ENCODE measurements around the gene NDUFV1.

NDUFV1 gene

DNA sequence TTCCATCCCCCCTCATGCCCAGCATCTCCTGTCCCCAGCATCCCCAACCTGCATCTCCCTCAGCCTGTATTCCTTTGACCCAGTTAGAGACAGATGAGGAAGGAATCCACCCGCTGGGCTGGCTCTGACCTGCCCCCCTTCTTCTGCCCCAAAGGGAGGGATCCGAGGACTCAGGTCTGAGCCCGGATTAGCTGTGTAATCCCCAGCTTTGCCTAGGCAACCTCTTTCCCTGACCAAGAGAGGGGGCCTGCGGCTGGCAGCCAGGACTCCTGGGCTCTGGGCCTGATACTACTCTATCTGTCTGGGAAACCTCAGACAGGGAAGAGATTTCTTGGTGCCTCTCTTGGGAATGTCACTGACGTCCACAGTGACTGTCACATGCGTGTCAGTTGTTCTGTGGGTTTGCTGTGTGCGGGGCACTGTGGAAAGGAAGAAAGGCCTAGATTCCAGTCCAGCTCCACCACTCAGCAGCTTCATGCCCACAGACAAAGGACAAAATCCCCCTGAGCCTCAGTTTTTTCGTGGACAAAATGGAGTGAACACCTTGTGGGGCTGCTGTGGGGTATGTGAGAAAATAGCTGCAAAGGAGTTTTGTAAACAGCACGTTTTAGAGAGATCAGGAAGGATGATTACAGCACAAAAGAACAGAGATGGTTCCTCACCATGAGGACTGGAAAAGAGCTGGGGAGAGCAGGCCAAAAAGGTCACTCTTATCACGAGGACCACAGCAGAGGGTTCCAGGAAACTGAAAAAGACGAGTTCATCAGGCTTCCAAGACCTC, 1.3 kb upstream of the NDUFV1 start:
- Histone ChIP-seq H3K27ac (ENCODE audit: low read depth, low read length) (no peak overlapping the region), H3K36me3 (ENCODE audit: insufficient read depth, low read length) (peaks cover 18% of the 10 kb centered on the region), H3K27me3 (ENCODE audit: control insufficient read depth in 1 of 2, insufficient read depth in 2 of 2, low read length in 2 of 2) (no peaks in the 10 kb centered on the region), H3K9ac (ENCODE audit: low read length) (no peak overlapping the region), H3K4me1 (ENCODE audit: insufficient read depth, low read length) (peaks cover 11% of the 10 kb centered on the region), H3K9me3 (ENCODE audit: low read length) (no peaks in the 10 kb centered on the region), H3K4me3 (ENCODE audit: low read depth in 1 of 2, low read length in 2 of 2) (no peak overlapping the region)

DNA sequence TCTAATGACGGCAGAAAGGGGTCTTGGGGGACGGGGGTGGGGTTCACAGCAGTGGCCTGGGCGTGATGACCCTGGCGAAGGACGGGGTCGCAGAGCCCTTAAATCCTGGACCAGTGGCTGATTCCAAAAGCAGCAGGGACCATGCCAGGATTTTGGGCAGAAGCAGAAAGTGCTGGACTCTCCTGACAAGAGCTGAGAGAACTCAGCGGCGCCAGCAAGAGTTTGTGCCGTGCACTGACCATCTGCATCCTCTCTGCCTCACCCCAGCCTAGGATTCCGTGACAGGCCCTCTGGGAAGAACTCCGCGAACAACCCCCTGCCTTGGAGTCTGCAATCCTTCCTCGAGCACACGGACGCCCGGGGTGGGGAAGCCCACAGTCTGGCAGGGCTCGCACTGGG, 644 bp upstream of the NDUFV1 start:
- Histone ChIP-seq H3K36me3 (ENCODE audit: insufficient read depth, low read length) (peaks cover 25% of the 10 kb centered on the region), H3K4me1 (ENCODE audit: insufficient read depth, low read length) (peaks cover 11% of the 10 kb centered on the region), H3K27me3 (ENCODE audit: control insufficient read depth in 1 of 2, insufficient read depth in 2 of 2, low read length in 2 of 2) (no peaks in the 10 kb centered on the region), H3K9me3 (ENCODE audit: low read length) (no peaks in the 10 kb centered on the region), H3K9ac (ENCODE audit: low read length) (no peak overlapping the region), H3K27ac (ENCODE audit: low read depth, low read length) (peak overlapping the region; percentile 83), H3K4me3 (ENCODE audit: low read depth in 1 of 2, low read length in 2 of 2) (peak overlapping the region; percentile 88 to 95)

DNA sequence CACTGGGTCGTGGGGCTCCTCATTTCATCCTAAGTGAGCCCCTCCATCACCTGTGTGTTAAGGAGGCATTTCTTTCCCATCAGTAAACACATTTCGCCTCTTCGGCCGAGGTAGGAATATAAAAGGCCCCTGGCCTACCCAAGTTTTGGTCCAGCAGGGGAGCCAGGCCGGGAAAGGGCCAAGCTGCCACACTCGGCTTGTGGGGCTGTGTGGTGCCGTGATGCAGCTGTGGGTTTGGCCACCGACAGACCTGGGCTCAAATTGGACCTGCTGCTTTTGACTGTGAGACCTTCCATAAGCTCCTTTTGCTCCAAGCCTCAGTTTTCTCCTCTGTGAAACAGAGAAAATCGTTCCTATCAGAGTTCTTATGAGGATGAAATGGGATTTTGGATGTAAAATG, 771 bp downstream of the NDUFV1 start:
- Histone ChIP-seq H3K9ac (ENCODE audit: low read length) (peak overlapping the region; percentile 73), H3K36me3 (ENCODE audit: insufficient read depth, low read length) (peaks cover 34% of the 10 kb centered on the region), H3K9me3 (ENCODE audit: low read length) (no peaks in the 10 kb centered on the region), H3K4me1 (ENCODE audit: insufficient read depth, low read length) (peaks cover 11% of the 10 kb centered on the region), H3K27ac (ENCODE audit: low read depth, low read length) (peak overlapping the region; percentile 83), H3K27me3 (ENCODE audit: control insufficient read depth in 1 of 2, insufficient read depth in 2 of 2, low read length in 2 of 2) (no peaks in the 10 kb centered on the region), H3K4me3 (ENCODE audit: low read depth in 1 of 2, low read length in 2 of 2) (peak overlapping the region; percentile 88 to 95)

DNA sequence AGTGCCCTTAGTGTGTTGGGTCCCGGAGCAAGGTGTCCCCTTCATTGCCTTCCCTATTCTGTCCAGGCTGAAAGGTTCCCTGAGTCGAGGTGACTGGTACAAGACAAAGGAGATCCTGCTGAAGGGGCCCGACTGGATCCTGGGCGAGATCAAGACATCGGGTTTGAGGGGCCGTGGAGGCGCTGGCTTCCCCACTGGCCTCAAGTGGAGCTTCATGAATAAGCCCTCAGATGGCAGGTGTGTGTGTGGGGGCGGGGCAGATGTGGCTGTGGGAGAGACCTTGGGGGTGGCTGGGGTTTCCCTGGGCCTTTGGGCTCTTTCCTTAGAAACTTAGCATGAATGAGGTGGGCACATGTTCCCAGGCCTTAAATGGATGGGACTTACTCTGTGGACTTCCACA, 1.8 kb downstream of the NDUFV1 start:
- Histone ChIP-seq H3K27me3 (ENCODE audit: control insufficient read depth in 1 of 2, insufficient read depth in 2 of 2, low read length in 2 of 2) (no peaks in the 10 kb centered on the region), H3K4me3 (ENCODE audit: low read depth in 1 of 2, low read length in 2 of 2) (no peak overlapping the region), H3K4me1 (ENCODE audit: insufficient read depth, low read length) (peaks cover 12% of the 10 kb centered on the region), H3K27ac (ENCODE audit: low read depth, low read length) (no peak overlapping the region), H3K9me3 (ENCODE audit: low read length) (no peaks in the 10 kb centered on the region), H3K9ac (ENCODE audit: low read length) (no peak overlapping the region), H3K36me3 (ENCODE audit: insufficient read depth, low read length) (peaks cover 35% of the 10 kb centered on the region)

DNA sequence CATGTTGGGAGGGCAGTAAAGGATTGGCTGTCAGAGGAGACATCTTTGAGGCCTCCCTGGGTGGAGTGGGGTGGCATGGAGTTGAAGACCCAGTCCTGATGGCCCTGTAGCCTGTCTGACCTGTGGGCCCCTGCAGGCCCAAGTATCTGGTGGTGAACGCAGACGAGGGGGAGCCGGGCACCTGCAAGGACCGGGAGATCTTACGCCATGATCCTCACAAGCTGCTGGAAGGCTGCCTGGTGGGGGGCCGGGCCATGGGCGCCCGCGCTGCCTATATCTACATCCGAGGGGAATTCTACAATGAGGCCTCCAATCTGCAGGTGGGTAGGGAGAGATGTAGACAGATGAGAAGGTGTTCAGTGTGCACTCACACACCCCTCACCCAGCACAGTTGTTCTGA, 2.6 kb downstream of the NDUFV1 start:
- Histone ChIP-seq H3K27ac (ENCODE audit: low read depth, low read length) (no peak overlapping the region), H3K4me3 (ENCODE audit: low read depth in 1 of 2, low read length in 2 of 2) (no peak overlapping the region), H3K4me1 (ENCODE audit: insufficient read depth, low read length) (peaks cover 20% of the 10 kb centered on the region), H3K9ac (ENCODE audit: low read length) (no peak overlapping the region), H3K9me3 (ENCODE audit: low read length) (no peaks in the 10 kb centered on the region), H3K27me3 (ENCODE audit: control insufficient read depth in 1 of 2, insufficient read depth in 2 of 2, low read length in 2 of 2) (no peaks in the 10 kb centered on the region), H3K36me3 (ENCODE audit: insufficient read depth, low read length) (peaks cover 35% of the 10 kb centered on the region)

DNA sequence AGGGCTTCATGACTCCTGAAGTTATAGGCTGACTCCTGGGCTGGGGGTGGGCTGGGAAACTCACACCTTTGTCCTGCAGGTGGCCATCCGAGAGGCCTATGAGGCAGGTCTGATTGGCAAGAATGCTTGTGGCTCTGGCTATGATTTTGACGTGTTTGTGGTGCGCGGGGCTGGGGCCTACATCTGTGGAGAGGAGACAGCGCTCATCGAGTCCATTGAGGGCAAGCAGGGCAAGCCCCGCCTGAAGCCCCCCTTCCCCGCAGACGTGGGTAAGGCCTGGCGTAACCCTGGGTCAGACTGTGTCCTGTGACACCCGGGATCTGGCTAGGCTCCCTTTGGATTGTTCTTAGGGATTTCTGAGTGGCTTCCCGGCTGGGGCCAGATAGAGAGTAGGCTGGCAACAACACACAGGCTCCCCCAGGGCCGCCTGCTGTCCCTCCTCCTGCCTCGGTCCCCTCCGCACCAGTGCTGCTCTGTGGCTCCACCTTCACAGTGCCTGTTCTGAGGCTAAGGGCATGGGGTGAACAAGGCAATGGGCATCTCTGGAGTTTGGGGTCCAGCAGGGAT, 3.6 kb downstream of the NDUFV1 start:
- peaks cover 0 to 10% of the 10 kb centered on the region in 2 donors for H3K27me3 ChIP-seq (ENCODE audit: control insufficient read depth in 1 of 2, insufficient read depth in 2 of 2, low read length in 2 of 2)
- no peak overlapping the region for H3K4me3 ChIP-seq (ENCODE audit: low read depth in 1 of 2, low read length in 2 of 2)
- H3K36me3 ChIP-seq (ENCODE audit: insufficient read depth, low read length) = peaks cover 35% of the 10 kb centered on the region
- no peak overlapping the region for H3K9ac ChIP-seq (ENCODE audit: low read length)
- H3K27ac ChIP-seq (ENCODE audit: low read depth, low read length) = no peak overlapping the region
- H3K4me1 ChIP-seq (ENCODE audit: insufficient read depth, low read length) = peaks cover 24% of the 10 kb centered on the region
- no peaks in the 10 kb centered on the region for H3K9me3 ChIP-seq (ENCODE audit: low read length)

DNA sequence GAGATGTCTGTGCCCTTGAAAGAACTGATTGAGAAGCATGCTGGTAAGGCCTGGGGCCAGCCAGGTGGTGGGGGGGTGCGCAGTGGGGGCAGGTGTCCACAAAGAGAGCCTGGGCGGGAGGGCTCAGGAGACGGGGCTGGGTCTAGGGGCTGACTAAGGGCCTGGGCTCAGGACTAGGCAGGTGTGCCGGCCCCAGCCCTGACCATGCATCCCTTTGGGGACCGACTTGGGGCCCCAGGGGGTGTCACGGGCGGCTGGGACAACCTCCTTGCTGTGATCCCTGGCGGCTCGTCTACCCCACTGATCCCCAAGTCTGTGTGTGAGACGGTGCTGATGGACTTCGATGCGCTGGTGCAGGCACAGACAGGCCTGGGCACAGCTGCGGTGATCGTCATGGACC, 4.4 kb downstream of the NDUFV1 start:
- peaks cover 0 to 16% of the 10 kb centered on the region in 2 donors for H3K27me3 ChIP-seq (ENCODE audit: control insufficient read depth in 1 of 2, insufficient read depth in 2 of 2, low read length in 2 of 2)
- H3K27ac ChIP-seq (ENCODE audit: low read depth, low read length) = no peak overlapping the region
- no peaks in the 10 kb centered on the region for H3K9me3 ChIP-seq (ENCODE audit: low read length)
- H3K4me3 ChIP-seq (ENCODE audit: low read depth in 1 of 2, low read length in 2 of 2) = no peak overlapping the region
- peaks cover 35% of the 10 kb centered on the region for H3K36me3 ChIP-seq (ENCODE audit: insufficient read depth, low read length)
- H3K9ac ChIP-seq (ENCODE audit: low read length) = no peak overlapping the region
- H3K4me1 ChIP-seq (ENCODE audit: insufficient read depth, low read length) = peaks cover 24% of the 10 kb centered on the region

DNA sequence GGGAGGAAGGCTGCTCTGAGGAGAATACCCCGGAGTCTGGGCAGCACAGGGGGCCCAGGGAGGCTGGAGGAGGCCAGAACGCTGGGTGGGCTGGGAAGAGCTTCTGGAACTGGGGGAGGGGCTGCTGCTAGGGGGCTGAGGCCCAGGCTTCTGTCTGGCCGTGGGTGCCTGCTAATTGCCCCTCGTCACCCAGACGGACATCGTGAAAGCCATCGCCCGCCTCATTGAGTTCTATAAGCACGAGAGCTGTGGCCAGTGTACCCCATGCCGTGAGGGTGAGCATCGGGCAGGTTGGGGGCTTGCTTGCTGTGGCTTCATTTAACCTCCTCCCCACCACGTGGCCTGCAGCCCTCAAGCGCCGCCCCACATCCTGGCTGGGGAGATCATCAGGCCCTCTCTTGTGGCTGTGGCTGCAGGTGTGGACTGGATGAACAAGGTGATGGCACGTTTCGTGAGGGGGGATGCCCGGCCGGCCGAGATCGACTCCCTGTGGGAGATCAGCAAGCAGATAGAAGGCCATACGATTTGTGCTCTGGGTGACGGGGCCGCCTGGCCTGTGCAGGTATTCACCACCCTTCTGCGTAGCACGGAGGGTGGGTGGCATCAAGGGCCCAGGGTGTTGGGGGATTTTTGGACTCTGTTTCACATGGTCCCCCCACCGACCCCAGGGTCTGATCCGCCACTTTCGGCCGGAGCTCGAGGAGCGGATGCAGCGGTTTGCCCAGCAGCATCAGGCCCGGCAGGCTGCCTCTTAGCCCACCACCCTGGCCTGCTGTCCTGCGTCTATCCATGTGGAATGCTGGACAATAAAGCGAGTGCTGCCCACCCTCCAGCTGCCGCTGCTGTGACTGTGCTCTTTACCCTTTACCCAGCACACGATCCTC, 5.2 kb downstream of the NDUFV1 start:
- Histone ChIP-seq H3K36me3 (ENCODE audit: insufficient read depth, low read length) (peaks cover 35% of the 10 kb centered on the region), H3K9me3 (ENCODE audit: low read length) (no peaks in the 10 kb centered on the region), H3K4me1 (ENCODE audit: insufficient read depth, low read length) (peaks cover 24% of the 10 kb centered on the region), H3K27ac (ENCODE audit: low read depth, low read length) (no peak overlapping the region), H3K4me3 (ENCODE audit: low read depth in 1 of 2, low read length in 2 of 2) (no peak overlapping the region), H3K9ac (ENCODE audit: low read length) (no peak overlapping the region), H3K27me3 (ENCODE audit: control insufficient read depth in 1 of 2, insufficient read depth in 2 of 2, low read length in 2 of 2) (peaks cover 0 to 16% of the 10 kb centered on the region in 2 donors)

DNA sequence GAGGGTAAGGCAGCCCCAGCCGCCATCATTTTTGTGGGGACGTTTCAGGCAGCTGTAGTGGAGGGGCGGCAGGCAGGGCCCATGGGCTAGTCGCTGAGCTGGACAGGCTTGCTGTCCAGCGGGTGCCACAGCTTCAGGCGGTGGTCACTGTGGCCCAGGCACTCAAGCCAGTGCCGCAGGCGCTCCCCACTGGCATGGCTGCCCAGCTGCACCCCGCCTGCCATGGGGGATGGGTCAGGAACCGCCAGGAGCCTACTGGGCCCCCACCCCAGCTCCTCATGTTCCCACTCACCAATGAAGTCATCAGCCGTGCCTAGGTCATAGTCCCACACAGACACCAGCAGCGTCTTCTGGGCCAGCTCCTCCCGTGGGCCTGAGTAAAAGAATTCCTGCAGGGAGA, 6.0 kb downstream of the NDUFV1 start:
- peaks cover 0 to 16% of the 10 kb centered on the region in 2 donors for H3K27me3 ChIP-seq (ENCODE audit: control insufficient read depth in 1 of 2, insufficient read depth in 2 of 2, low read length in 2 of 2)
- H3K4me3 ChIP-seq (ENCODE audit: low read depth in 1 of 2, low read length in 2 of 2) = no peak overlapping the region
- no peak overlapping the region for H3K9ac ChIP-seq (ENCODE audit: low read length)
- H3K27ac ChIP-seq (ENCODE audit: low read depth, low read length) = no peak overlapping the region
- H3K36me3 ChIP-seq (ENCODE audit: insufficient read depth, low read length) = peaks cover 35% of the 10 kb centered on the region
- no peaks in the 10 kb centered on the region for H3K9me3 ChIP-seq (ENCODE audit: low read length)
- peaks cover 19% of the 10 kb centered on the region for H3K4me1 ChIP-seq (ENCODE audit: insufficient read depth, low read length)

DNA sequence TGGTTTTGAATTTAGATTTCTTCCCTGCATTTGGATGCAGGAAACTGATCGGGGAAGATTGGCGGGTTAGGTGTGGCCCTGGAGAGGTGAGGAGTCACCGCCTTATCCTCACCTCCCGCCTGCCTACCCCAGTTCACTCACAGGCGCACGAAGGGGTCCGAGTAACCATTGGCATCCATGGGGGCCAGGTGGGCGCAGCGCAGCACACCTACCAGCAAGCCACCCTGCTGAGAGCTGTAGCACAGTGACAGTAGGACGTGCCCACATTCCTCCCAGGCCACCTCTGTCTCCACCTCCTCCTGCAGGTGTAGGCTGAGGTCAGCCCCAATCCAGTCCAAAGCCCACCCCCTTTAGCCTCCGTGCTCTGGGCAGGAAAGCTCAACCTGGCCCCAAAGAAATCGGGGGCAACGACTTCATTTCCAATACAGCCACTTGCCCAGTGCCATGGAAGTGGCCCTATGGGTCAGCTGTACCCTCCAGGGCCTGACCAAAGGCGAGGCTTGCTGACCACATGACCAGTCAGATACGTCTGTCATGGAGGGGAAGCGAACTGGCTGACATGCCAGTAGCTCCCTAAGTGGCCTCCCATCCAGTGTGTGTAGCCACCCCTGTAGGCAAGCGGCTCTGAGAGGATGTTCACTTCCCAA, 6.7 kb downstream of the NDUFV1 start:
- H3K36me3 ChIP-seq (ENCODE audit: insufficient read depth, low read length) = peaks cover 32% of the 10 kb centered on the region
- H3K4me1 ChIP-seq (ENCODE audit: insufficient read depth, low read length) = peaks cover 13% of the 10 kb centered on the region
- no peaks in the 10 kb centered on the region for H3K9me3 ChIP-seq (ENCODE audit: low read length)
- H3K9ac ChIP-seq (ENCODE audit: low read length) = no peak overlapping the region
- H3K27ac ChIP-seq (ENCODE audit: low read depth, low read length) = no peak overlapping the region
- H3K27me3 ChIP-seq (ENCODE audit: control insufficient read depth in 1 of 2, insufficient read depth in 2 of 2, low read length in 2 of 2) = peaks cover 0 to 16% of the 10 kb centered on the region in 2 donors
- H3K4me3 ChIP-seq (ENCODE audit: low read depth in 1 of 2, low read length in 2 of 2) = peak overlapping the region in 1 of 2 donors; percentile 56

Measured in muscle layer of colon (tissue), 2 donors.